ENCODE results near the gene PCDHGA5.
"Not testable (repeated sequence)": the region's sequence is repeated elsewhere in the genome, so short reads cannot be mapped to it uniquely, and the experiment has no call there.

PCDHGA5 gene

DNA sequence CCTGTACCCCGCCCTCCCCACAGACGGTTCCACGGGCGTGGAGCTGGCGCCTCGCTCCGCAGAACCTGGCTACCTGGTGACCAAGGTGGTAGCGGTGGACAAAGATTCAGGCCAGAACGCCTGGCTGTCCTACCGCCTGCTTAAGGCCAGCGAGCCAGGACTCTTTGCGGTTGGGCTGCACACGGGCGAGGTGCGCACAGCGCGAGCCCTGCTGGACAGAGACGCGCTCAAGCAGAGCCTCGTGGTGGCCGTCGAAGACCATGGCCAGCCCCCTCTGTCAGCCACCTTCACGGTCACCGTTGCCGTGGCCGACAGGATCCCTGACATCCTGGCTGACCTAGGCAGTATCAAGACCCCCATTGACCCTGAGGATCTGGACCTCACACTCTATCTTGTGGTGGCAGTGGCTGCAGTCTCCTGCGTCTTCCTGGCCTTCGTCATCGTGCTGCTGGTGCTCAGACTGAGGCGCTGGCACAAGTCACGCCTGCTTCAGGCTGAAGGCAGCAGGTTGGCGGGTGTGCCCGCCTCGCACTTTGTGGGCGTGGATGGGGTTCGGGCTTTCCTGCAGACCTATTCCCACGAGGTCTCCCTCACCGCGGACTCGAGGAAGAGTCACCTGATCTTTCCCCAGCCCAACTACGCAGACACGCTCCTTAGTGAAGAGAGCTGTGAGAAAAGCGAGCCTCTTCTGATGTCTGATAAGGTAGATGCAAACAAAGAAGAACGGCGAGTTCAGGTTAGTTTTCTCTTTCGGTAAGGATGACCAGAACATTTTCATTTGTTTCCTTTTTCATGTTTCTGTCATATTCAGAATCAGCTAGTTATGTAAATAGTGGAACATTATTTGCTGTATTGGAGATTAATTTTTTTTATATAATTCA, 2.3 kb downstream of the PCDHGA5 start:
- TF ChIP-seq, protein P1, sequence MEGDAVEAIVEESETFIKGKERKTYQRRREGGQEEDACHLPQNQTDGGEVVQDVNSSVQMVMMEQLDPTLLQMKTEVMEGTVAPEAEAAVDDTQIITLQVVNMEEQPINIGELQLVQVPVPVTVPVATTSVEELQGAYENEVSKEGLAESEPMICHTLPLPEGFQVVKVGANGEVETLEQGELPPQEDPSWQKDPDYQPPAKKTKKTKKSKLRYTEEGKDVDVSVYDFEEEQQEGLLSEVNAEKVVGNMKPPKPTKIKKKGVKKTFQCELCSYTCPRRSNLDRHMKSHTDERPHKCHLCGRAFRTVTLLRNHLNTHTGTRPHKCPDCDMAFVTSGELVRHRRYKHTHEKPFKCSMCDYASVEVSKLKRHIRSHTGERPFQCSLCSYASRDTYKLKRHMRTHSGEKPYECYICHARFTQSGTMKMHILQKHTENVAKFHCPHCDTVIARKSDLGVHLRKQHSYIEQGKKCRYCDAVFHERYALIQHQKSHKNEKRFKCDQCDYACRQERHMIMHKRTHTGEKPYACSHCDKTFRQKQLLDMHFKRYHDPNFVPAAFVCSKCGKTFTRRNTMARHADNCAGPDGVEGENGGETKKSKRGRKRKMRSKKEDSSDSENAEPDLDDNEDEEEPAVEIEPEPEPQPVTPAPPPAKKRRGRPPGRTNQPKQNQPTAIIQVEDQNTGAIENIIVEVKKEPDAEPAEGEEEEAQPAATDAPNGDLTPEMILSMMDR (IDR thresholded peaks at IDR 0.05; ENCODE audit: insufficient read depth, low read depth, low read length, missing control alignments): no peak
- H3K4me3 ChIP-seq (ENCODE audit: low read depth, low read length): no peak overlapping the region
- DNase-seq (ENCODE audit: low read depth): no peak

DNA sequence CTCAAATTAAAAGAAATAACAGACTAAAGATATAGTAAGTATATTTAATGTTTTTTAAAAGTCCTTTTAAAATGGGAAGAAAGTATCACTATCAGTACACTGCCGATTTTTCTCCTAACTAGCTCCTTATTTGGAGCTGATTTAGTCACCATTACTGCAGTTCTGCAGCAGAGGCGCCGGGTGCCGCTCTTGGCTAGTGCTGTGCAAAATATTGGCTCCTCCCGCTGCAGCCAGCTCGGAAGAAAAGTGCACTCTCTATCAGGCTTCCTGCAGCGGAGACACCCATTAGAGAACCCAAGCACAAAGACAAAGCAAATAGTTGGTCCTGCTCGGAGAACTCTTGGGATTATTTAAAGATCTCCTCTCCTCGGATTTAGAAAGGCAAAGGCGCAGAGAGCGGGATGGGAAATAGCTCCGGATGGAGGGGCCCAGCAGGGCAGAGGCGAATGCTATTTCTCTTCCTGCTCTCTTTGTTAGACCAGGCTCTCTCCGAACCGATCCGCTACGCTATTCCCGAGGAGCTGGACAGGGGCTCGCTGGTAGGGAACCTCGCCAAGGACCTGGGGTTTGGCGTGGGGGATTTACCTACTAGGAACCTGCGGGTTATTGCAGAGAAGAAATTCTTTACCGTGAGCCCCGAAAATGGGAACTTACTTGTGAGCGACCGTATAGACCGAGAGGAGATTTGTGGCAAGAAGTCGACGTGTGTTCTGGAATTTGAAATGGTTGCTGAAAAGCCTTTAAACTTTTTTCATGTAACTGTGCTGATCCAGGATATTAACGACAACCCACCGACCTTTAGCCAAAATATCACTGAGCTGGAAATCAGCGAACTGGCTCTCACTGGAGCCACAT, 6.3 kb downstream of the PCDHGA5 start, which contains the start of gene PCDHGB3:
TSS of gene PCDHGB3 (plus strand) at position 249 of the 855 bp plus-strand sequence. CDS start at position 402, 153 bp downstream.
- peak; percentile 83 for DNase-seq (ENCODE audit: low read depth)
- H3K4me3 ChIP-seq (ENCODE audit: low read depth, low read length): peak within 1 kb of the TSS; percentile 59
- TF ChIP-seq, protein P1 (IDR thresholded peaks at IDR 0.05; ENCODE audit: insufficient read depth, low read depth, low read length, missing control alignments): peak; percentile 51

DNA sequence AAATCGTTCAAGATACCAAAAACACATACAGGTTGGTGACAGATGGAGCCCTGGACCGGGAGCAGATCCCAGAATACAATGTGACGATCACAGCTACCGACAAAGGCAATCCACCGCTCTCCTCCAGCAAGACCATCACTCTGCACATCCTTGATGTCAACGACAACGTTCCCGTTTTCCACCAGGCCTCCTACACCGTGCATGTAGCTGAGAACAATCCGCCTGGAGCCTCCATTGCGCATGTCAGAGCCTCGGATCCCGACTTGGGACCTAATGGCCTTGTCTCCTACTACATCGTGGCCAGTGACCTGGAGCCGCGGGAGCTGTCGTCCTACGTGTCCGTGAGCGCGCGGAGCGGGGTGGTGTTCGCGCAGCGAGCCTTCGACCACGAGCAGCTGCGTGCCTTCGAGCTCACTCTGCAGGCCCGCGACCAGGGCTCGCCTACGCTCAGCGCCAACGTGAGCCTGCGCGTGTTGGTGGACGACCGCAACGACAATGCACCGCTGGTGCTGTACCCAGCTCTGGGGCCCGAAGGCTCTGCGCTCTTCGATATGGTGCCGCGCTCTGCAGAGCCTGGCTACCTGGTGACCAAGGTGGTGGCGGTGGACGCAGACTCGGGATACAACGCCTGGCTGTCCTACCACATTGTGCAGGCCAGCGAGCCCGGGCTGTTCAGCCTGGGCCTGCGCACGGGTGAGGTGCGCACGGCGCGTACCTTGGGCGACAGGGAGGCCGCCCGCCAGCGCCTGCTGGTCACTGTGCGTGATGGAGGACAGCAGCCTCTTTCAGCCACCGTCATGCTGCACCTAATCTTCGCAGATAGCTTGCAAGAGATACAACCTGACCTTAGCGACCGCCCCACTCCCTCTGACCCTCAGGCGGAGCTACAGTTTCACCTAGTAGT, 7.9 kb downstream of the PCDHGA5 start:
- TF ChIP-seq, protein P1 (IDR thresholded peaks at IDR 0.05; ENCODE audit: insufficient read depth, low read depth, low read length, missing control alignments): no peak

DNA sequence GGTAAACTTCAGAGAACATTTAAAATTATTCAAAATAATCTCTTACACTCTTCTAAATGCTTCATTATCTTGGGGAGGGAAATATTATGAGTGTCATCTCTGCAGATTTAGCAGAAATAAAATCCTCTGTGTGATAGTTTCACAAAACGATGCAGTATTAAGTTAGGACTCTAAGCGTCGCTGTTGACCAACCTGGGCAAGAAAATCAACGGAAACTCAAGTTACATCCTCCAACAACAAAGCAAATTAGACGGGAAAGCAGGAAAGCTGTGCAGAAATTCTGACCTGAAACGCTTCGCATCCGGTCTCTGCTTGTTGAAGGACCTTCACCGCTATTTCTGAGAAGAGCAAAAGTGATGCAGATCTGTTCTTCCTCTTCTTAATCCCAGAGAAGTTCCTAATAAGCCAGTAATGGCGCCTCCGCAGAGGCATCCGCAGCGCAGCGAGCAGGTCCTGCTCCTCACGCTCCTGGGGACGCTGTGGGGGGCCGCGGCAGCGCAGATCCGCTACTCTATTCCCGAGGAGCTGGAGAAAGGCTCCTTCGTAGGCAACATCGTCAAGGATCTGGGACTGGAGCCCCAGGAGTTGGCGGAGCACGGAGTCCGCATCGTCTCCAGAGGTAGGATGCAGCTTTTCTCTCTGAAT, 9.8 kb downstream of the PCDHGA5 start, which contains the start of gene PCDHGA6:
TSS of gene PCDHGA6 (plus strand) at position 219 of the 645 bp plus-strand sequence. CDS start at position 412, 193 bp downstream.
- no peak for DNase-seq (ENCODE audit: low read depth)
- TF ChIP-seq, protein P1 (IDR thresholded peaks at IDR 0.05; ENCODE audit: insufficient read depth, low read depth, low read length, missing control alignments): peak; percentile 28
- H3K4me3 ChIP-seq (ENCODE audit: low read depth, low read length): no peak within 1 kb of the TSS

More for the DNA sequence above, 7.9 kb downstream of the PCDHGA5 start:
- no peak overlapping the region for H3K4me3 ChIP-seq (ENCODE audit: low read depth, low read length)
- DNase-seq (ENCODE audit: low read depth): no peak

DNA sequence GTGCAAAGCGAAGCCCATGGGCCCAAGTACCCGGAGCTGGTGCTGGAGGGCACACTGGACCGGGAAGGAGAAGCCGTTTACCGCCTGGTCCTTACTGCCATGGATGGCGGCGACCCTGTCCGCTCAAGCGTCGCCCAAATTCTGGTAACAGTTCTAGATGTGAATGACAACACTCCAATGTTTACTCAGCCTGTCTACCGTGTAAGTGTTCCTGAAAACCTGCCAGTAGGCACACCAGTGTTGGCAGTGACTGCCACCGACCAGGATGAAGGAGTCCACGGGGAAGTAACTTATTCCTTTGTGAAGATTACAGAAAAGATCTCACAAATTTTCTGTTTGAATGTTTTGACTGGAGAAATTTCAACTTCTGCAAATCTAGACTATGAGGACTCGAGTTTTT, 10.7 kb downstream of the PCDHGA5 start:
- no peak for DNase-seq (ENCODE audit: low read depth)
- TF ChIP-seq, protein P1 (IDR thresholded peaks at IDR 0.05; ENCODE audit: insufficient read depth, low read depth, low read length, missing control alignments): no peak
- H3K4me3 ChIP-seq (ENCODE audit: low read depth, low read length): no peak overlapping the region

DNA sequence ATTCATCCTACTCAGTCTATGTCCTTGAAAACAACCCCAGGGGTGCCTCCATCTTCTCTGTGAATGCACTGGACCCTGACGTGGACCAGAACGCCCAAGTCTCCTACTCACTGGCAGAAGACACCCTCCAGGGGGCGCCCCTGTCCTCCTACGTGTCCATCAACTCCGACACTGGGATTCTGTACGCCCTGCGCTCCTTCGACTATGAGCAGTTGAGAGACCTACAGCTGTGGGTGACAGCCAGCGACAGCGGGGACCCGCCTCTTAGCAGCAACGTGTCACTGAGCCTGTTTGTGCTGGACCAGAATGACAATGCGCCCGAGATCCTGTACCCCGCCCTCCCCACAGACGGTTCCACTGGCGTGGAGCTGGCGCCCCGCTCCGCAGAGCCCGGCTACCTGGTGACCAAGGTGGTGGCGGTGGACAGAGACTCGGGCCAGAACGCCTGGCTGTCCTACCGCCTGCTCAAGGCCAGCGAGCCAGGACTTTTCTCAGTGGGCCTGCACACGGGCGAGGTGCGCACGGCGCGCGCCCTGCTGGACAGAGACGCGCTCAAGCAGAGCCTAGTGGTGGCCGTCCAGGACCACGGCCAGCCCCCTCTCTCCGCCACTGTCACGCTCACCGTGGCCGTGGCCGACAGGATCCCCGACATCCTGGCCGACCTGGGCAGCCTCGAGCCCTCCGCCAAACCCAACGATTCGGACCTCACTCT, 11.6 kb downstream of the PCDHGA5 start:
- not testable (repeated sequence) for DNase-seq (ENCODE audit: low read depth); H3K4me3 ChIP-seq (ENCODE audit: low read depth, low read length)
